ENCODE results near the gene ANO10. TPM values are rescaled to one million over a fixed set of nuclear protein-coding genes. Genes with fewer than 3 reads are reported as not detected.
"Not testable (repeated sequence)": the region's sequence is repeated elsewhere in the genome, so short reads cannot be mapped to it uniquely, and the experiment has no call there.

Gene ANO10
- total RNA-seq, 2 donors from 2014 or later: 83.8 to 112 TPM

DNA sequence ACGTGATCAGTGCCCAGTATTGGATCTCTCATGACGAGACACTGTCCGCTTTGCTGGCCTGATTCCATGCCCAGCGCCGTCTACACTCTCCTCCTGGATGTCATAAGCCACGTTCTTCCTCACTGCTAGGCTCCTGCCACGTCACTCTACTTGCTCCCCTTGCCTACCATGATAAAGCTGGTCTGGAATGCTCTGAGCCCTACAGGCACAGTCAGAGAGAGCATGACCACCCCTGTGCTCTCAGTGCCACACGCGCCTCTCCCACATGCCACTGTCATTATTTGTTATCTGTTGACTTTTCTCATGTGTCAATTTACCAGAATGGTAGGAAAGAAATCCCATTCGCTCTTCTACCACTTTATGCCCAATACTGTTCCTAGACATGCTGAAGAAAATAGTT is 148.6 kb downstream of the ANO10 start:
- peaks cover 2% of the 10 kb centered on the region for H3K36me3 Mint-ChIP-seq (ENCODE audit: low read depth)
- H3K27ac Mint-ChIP-seq: no peak overlapping the region
- H3K4me1 Mint-ChIP-seq: no peaks in the 10 kb centered on the region
- H3K9me3 ChIP-seq (ENCODE audit: control insufficient read depth, low read length): no peaks in the 10 kb centered on the region
- H3K27ac ChIP-seq (ENCODE audit: low read depth, low read length): no peak overlapping the region
- no peak overlapping the region for H3K4me3 ChIP-seq (ENCODE audit: low read length)
- no peaks in the 10 kb centered on the region for H3K4me1 ChIP-seq (ENCODE audit: control insufficient read depth, insufficient read depth, low read length)
- no peak overlapping the region for H3K9ac ChIP-seq (ENCODE audit: extremely low read depth, low read length, poor library complexity, severe bottlenecking)
- no peaks in the 10 kb centered on the region for H3K36me3 ChIP-seq (ENCODE audit: control insufficient read depth, insufficient read depth, low read length)
- DNase-seq: no peak
- H3K4me3 Mint-ChIP-seq: no peak overlapping the region
- H3K27me3 ChIP-seq (ENCODE audit: control insufficient read depth, insufficient read depth, low read length, poor library complexity, severe bottlenecking): no peaks in the 10 kb centered on the region
- TF ChIP-seq, protein P1, sequence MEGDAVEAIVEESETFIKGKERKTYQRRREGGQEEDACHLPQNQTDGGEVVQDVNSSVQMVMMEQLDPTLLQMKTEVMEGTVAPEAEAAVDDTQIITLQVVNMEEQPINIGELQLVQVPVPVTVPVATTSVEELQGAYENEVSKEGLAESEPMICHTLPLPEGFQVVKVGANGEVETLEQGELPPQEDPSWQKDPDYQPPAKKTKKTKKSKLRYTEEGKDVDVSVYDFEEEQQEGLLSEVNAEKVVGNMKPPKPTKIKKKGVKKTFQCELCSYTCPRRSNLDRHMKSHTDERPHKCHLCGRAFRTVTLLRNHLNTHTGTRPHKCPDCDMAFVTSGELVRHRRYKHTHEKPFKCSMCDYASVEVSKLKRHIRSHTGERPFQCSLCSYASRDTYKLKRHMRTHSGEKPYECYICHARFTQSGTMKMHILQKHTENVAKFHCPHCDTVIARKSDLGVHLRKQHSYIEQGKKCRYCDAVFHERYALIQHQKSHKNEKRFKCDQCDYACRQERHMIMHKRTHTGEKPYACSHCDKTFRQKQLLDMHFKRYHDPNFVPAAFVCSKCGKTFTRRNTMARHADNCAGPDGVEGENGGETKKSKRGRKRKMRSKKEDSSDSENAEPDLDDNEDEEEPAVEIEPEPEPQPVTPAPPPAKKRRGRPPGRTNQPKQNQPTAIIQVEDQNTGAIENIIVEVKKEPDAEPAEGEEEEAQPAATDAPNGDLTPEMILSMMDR (conservative IDR thresholded peaks at IDR 0.05): no peak
- H3K9me3 Mint-ChIP-seq: no peaks in the 10 kb centered on the region
- 95 to 98% methylated on average over 7 to 10 of the region's 10 CpGs for WGBS, 2 experiments (ENCODE audit: insufficient coverage in 1 of 2, insufficient read length in 1 of 2)
- no peaks in the 10 kb centered on the region for H3K27me3 Mint-ChIP-seq (ENCODE audit: insufficient read depth)

DNA sequence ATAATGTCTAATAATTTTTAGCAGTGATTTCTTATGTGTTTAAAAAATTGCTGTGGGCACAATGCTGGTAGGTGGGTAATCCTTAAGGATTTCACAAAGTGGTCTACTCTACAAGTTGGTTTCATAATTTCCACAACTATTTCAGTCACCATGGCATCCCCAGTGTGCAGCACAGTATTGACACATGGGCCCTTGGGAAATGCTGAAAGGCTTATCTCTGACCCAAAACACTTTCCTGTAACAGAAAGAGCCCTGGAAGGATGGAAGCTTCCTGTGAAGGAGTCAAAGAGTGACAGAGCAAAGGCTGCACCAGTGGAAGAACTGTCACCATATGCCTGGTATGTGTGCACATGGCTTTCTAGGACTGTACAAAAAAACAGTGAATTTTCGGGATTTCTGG is 153.7 kb downstream of the ANO10 start:
- Histone ChIP-seq H3K27ac (ENCODE audit: low read depth, low read length) (no peak overlapping the region), H3K4me1 (ENCODE audit: control insufficient read depth, insufficient read depth, low read length) (no peaks in the 10 kb centered on the region), H3K36me3 (ENCODE audit: control insufficient read depth, insufficient read depth, low read length) (peaks cover 14% of the 10 kb centered on the region), H3K4me3 (ENCODE audit: low read length) (no peak overlapping the region), H3K27me3 (ENCODE audit: control insufficient read depth, insufficient read depth, low read length, poor library complexity, severe bottlenecking) (no peaks in the 10 kb centered on the region), H3K9ac (ENCODE audit: extremely low read depth, low read length, poor library complexity, severe bottlenecking) (no peak overlapping the region), H3K9me3 (ENCODE audit: control insufficient read depth, low read length) (peaks cover 20% of the 10 kb centered on the region)
- WGBS, 2 experiments (ENCODE audit: insufficient coverage in 1 of 2, insufficient read length in 1 of 2): 83 to 85% methylated on average over 1 of the region's 1 CpG
- Mint-ChIP-seq H3K36me3 (ENCODE audit: low read depth) (peaks cover 21% of the 10 kb centered on the region), H3K4me1 (no peaks in the 10 kb centered on the region), H3K27me3 (ENCODE audit: insufficient read depth) (no peaks in the 10 kb centered on the region), H3K9me3 (peaks cover 17% of the 10 kb centered on the region), H3K4me3 (no peak overlapping the region), H3K27ac (no peak overlapping the region)
- TF ChIP-seq, protein P1 (conservative IDR thresholded peaks at IDR 0.05): no peak
- no peak for DNase-seq

DNA sequence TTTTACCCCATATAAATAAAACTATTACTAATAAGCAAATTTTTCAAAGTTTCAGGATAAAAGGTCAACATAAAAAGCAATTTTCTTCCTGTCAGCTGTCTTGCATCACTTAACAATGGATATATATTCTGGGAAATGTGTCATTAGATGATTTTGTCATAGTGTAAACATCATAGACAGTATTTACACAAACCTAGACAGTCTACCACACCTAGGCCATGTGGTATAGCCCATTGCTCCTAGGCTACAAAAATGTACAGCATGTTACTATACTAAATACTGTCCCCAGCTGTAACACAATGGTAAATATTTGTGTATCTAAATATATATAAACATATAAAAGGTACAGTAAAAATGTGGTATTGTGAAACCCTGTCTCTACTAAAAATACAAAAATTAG is 156.7 kb downstream of the ANO10 start:
- Histone ChIP-seq H3K9ac (ENCODE audit: extremely low read depth, low read length, poor library complexity, severe bottlenecking) (no peak overlapping the region), H3K27me3 (ENCODE audit: control insufficient read depth, insufficient read depth, low read length, poor library complexity, severe bottlenecking) (no peaks in the 10 kb centered on the region), H3K4me1 (ENCODE audit: control insufficient read depth, insufficient read depth, low read length) (no peaks in the 10 kb centered on the region), H3K36me3 (ENCODE audit: control insufficient read depth, insufficient read depth, low read length) (peaks cover 20% of the 10 kb centered on the region), H3K4me3 (ENCODE audit: low read length) (no peak overlapping the region), H3K9me3 (ENCODE audit: control insufficient read depth, low read length) (peaks cover 40% of the 10 kb centered on the region), H3K27ac (ENCODE audit: low read depth, low read length) (no peak overlapping the region)
- no peaks in the 10 kb centered on the region for H3K27me3 Mint-ChIP-seq (ENCODE audit: insufficient read depth)
- H3K4me3 Mint-ChIP-seq: no peak overlapping the region
- peaks cover 41% of the 10 kb centered on the region for H3K9me3 Mint-ChIP-seq
- peaks cover 2% of the 10 kb centered on the region for H3K4me1 Mint-ChIP-seq
- peaks cover 46% of the 10 kb centered on the region for H3K36me3 Mint-ChIP-seq (ENCODE audit: low read depth)
- TF ChIP-seq, protein P1 (conservative IDR thresholded peaks at IDR 0.05): no peak
- no peak overlapping the region for H3K27ac Mint-ChIP-seq
- no peak for DNase-seq

DNA sequence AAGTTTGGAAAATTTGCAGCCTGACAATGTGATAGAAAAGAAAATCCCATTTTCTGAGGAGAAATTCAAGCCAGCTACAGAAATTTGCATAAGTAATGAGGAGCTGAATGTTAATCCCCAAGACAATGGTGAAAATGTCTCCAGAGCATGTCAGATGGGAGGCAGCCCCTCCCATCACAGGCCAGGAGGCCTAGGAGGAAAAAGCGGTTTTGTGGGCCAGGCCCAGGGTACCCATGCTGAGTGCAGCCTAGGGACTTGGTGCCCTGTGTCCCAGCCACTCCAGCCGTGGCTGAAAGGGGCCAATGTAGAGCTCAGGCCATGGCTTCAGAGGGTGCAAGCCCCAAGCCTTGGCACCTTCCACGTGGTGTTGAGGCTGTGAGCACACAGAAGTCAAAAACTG is 159.2 kb downstream of the ANO10 start:
- H3K9ac ChIP-seq (ENCODE audit: extremely low read depth, low read length, poor library complexity, severe bottlenecking); H3K4me3 Mint-ChIP-seq; H3K27me3 ChIP-seq (ENCODE audit: control insufficient read depth, insufficient read depth, low read length, poor library complexity, severe bottlenecking); H3K4me1 Mint-ChIP-seq; H3K4me3 ChIP-seq (ENCODE audit: low read length); H3K27ac Mint-ChIP-seq; DNase-seq; H3K27ac ChIP-seq (ENCODE audit: low read depth, low read length); H3K27me3 Mint-ChIP-seq (ENCODE audit: insufficient read depth); H3K4me1 ChIP-seq (ENCODE audit: control insufficient read depth, insufficient read depth, low read length): not testable (repeated sequence)
- H3K9me3 Mint-ChIP-seq: peaks cover 41% of the 10 kb centered on the region
- H3K36me3 Mint-ChIP-seq (ENCODE audit: low read depth): peaks cover 46% of the 10 kb centered on the region
- Histone ChIP-seq H3K36me3 (ENCODE audit: control insufficient read depth, insufficient read depth, low read length) (peaks cover 20% of the 10 kb centered on the region), H3K9me3 (ENCODE audit: control insufficient read depth, low read length) (peaks cover 40% of the 10 kb centered on the region)
- 94 to 100% methylated on average over 2 to 3 of the region's 3 CpGs for WGBS, 2 experiments (ENCODE audit: insufficient coverage in 1 of 2, insufficient read length in 1 of 2)
